GM18526 (cell line): ENCODE measurements around the gene PRPF19.

Experiments
- POLR2A ChIP-seq: IDR thresholded peaks from 3 replicates; pipeline ENCODE4 v1.6.1; 2011; ENCODE audit not compliant: insufficient read length; ENCODE audit errors: extremely low read depth

The PRPF19 gene

GRCh38 chr11:60942970-60943565 lies 36.7 kb upstream of the PRPF19 start:
- no peak for TF ChIP-seq POLR2A

GRCh38 chr11:60942219-60942618 lies 35.8 kb upstream of the PRPF19 start:
- TF ChIP-seq POLR2A: no peak

GRCh38 chr11:60941371-60942119 lies 35.2 kb upstream of the PRPF19 start:
- TF ChIP-seq POLR2A: no peak

GRCh38 chr11:60939855-60940254 lies 33.5 kb upstream of the PRPF19 start:
- no peak for TF ChIP-seq POLR2A

GRCh38 chr11:60939301-60939700 lies 32.9 kb upstream of the PRPF19 start:
- TF ChIP-seq POLR2A: no peak

GRCh38 chr11:60938500-60938899 lies 32.1 kb upstream of the PRPF19 start:
- no peak for TF ChIP-seq POLR2A

GRCh38 chr11:60937811-60938210 lies 31.4 kb upstream of the PRPF19 start:
- no peak for TF ChIP-seq POLR2A

- peak; percentile 3 for TF ChIP-seq POLR2A
These were observed 30.8 kb upstream of the PRPF19 start for GRCh38 chr11:60937144-60937527.

- TF ChIP-seq POLR2A: no peak
These were observed 30.2 kb upstream of the PRPF19 start for GRCh38 chr11:60936467-60937143.

- TF ChIP-seq POLR2A: no peak
These were observed 29.5 kb upstream of the PRPF19 start for GRCh38 chr11:60935676-60936442.

- TF ChIP-seq POLR2A: peak; percentile 20
These were observed 28.6 kb upstream of the PRPF19 start for GRCh38 chr11:60934790-60935605.

- no peak for TF ChIP-seq POLR2A
These were observed 27.9 kb upstream of the PRPF19 start for GRCh38 chr11:60934124-60934789.

- TF ChIP-seq POLR2A: no peak
These were observed 27.2 kb upstream of the PRPF19 start for GRCh38 chr11:60933416-60934123.
